D341Med (cell line): ENCODE data around the gene BEX2.
"Not testable (repeated sequence)": the region's sequence is repeated elsewhere in the genome, so short reads cannot be mapped to it uniquely, and the experiment has no call there.

ENCODE experiments used
- DNase-seq: peaks from one replicate; pipeline ENCODE4 v3.0.0; 2012; ENCODE audit warnings: low spot score

BEX2 gene

GRCh38 chrX:103310555-103311398, at the start of gene BEX2:
Gene BEX2 (minus strand): TSS chrX:103310990. CDS start chrX:103309976, 1,014 bp downstream.
- peak; percentile 63 for DNase-seq

- DNase-seq = no peak
These were observed 49.3 kb upstream of the BEX2 start for GRCh38 chrX:103360092-103360491.

- DNase-seq = not testable (repeated sequence)
These were observed 48.8 kb upstream of the BEX2 start for GRCh38 chrX:103359605-103360004.

GRCh38 chrX:103357871-103358270, 47.1 kb upstream of the BEX2 start:
- no peak for DNase-seq

GRCh38 chrX:103356858-103357257, 46.1 kb upstream of the BEX2 start:
- DNase-seq = no peak

GRCh38 chrX:103356130-103356798, 45.5 kb upstream of the BEX2 start, which contains the start of gene TCEAL9:
Gene TCEAL9 (plus strand): TSS chrX:103356506. CDS start chrX:103357685, 1,179 bp downstream.
- DNase-seq = peak; percentile 61

- DNase-seq = no peak
These were observed 37.0 kb upstream of the BEX2 start for GRCh38 chrX:103347682-103348397.

GRCh38 chrX:103344606-103345005, 33.8 kb upstream of the BEX2 start:
- DNase-seq = no peak

GRCh38 chrX:103343105-103343504, 32.3 kb upstream of the BEX2 start:
- no peak for DNase-seq

- no peak for DNase-seq
These were observed 27.9 kb upstream of the BEX2 start for GRCh38 chrX:103338663-103339062.

- DNase-seq = no peak
These were observed 20.0 kb upstream of the BEX2 start for GRCh38 chrX:103330681-103331288.

GRCh38 chrX:103329991-103330390, 19.2 kb upstream of the BEX2 start, which contains the start of gene TCEAL7:
Gene TCEAL7 (plus strand): TSS chrX:103330239. CDS start chrX:103331404, 1,165 bp downstream.
- no peak for DNase-seq

- DNase-seq = no peak
These were observed 600 bp upstream of the BEX2 start for GRCh38 chrX:103311399-103311780.

GRCh38 chrX:103309860-103310554, 783 bp downstream of the BEX2 start:
- DNase-seq = no peak

GRCh38 chrX:103305666-103306065, 5.1 kb downstream of the BEX2 start:
- DNase-seq = not testable (repeated sequence)

GRCh38 chrX:103304705-103305104, 6.1 kb downstream of the BEX2 start:
- no peak for DNase-seq

GRCh38 chrX:103293118-103293517, 17.7 kb downstream of the BEX2 start:
- no peak for DNase-seq

- no peak for DNase-seq
These were observed 31.2 kb downstream of the BEX2 start for GRCh38 chrX:103279624-103280023.

- DNase-seq = no peak
These were observed 34.2 kb downstream of the BEX2 start, which contains the start of gene TCEAL5 for GRCh38 chrX:103276581-103277002. Gene TCEAL5 (minus strand): TSS chrX:103276750. CDS start chrX:103274563, 2,187 bp downstream.

- no peak for DNase-seq
These were observed 34.7 kb downstream of the BEX2 start for GRCh38 chrX:103275947-103276567.

GRCh38 chrX:103274284-103274683, 36.5 kb downstream of the BEX2 start:
- DNase-seq = no peak
